Ovary (tissue), 9 donors: ENCODE results near the gene ASIC4. TPM values are rescaled to one million over a fixed set of nuclear protein-coding genes. Genes with fewer than 3 reads are reported as not detected.

ENCODE experiments used
- DNase-seq, 5 donors: peaks; one replicate each; pipeline ENCODE4 v3.0.0-alpha.2; 2019 to 2020
- H3K27ac ChIP-seq, 2 donors: fragments of 200-600 bp; one replicate each; pipeline versions ENCODE4 v1.5.1 to v1.8.0; 2019 to 2022
- H3K27me3 ChIP-seq: fragments of 200-600 bp; one replicate; pipeline ENCODE4 v1.8.0; 2022
- H3K36me3 ChIP-seq: fragments of 200-600 bp; sonication (generic); one replicate; pipeline ENCODE4 v1.5.1; 2019
- H3K4me1 ChIP-seq: one replicate; pipeline ENCODE4 v1.8.1; 2013; ENCODE audit warnings: mild to moderate bottlenecking, moderate library complexity; ENCODE audit not compliant: insufficient read depth
- H3K4me3 ChIP-seq: fragments of 200-600 bp; sonication (generic); one replicate; pipeline ENCODE4 v1.5.1; 2017
- H3K9me3 ChIP-seq, 2 donors: fragments of 200-600 bp in 1 of 2; sonication (generic) in 1 of 2; one replicate each; pipeline versions ENCODE4 v1.5.1 to v1.8.1; 2013 to 2019; ENCODE audit warnings: mild to moderate bottlenecking in 1 of 2, moderate library complexity in 1 of 2
- EP300 ChIP-seq: sonication (generic); formaldehyde crosslinking; IDR thresholded peaks from one replicate; pipeline ENCODE4 v1.6.1; 2017; ENCODE audit warnings: antibody characterized with exemption
- POLR2A ChIP-seq: fragments of 450-650 bp; IDR thresholded peaks from one replicate; pipeline ENCODE4 v1.6.1; 2017; ENCODE audit warnings: antibody characterized with exemption, mild to moderate bottlenecking, moderate library complexity
- WGBS, 3 donors: extraction: QIAGEN DNeasy Blood & Tissue Kit in 1 of 3; methylation state at CpG; one replicate each; pipeline versions ENCODE4 v1.1.5 to v1.1.7; 2013 to 2017; 5-methylcytosine and 5-hydroxymethylcytosine counted together
- intact Hi-C, 4 donors: fragments of 100-400 bp; cut with DNase I; formaldehyde crosslinking; loops; one replicate each; pipeline versions ENCODE4 v1.11.0 to v1.15.1; 2022 to 2023
- polyA plus RNA-seq, 2 donors: library from polyadenylated mRNA; stranded (reverse); fragments of 200-250 nt in 1 of 2; fragments of 350-450 nt in 1 of 2; fragmentation: Illumina TruSeq in 1 of 2; extraction: RNeasy Lipid Tissue Mini Kit (QIAGEN cat#74804) in 1 of 2; gene quantifications; one replicate each; pipeline ENCODE4 v1.2.3, GENCODE V29; 2013 to 2014
- total RNA-seq, 7 donors: library from RNA; depleted of rRNA in 2 of 7; stranded (reverse); fragments of >200 nt in 2 of 7; fragmentation: NEBNext Ultra II Directional in 3 of 7; extraction: Animal tissue kit (Norgen Biotek cat#: 25700) in 3 of 7; gene quantifications; one replicate each; pipeline versions ENCODE4 v1.1.0 to v1.2.4, GENCODE V29; 2016 to 2023
- TF ChIP-seq, protein P1 (sequence below), 3 donors: fragments of 450-650 bp in 2 of 3; fragments of 200-600 bp in 1 of 3; IDR thresholded peaks; one replicate each; pipeline versions ENCODE4 v1.5.1 to v1.8.0; 2016 to 2022; ENCODE audit warnings: antibody characterized with exemption in 3 of 3, mild to moderate bottlenecking in 1 of 3
- donor health status: DM: no; HTN: no; CAD: no; lungs with moderate emphysema.
- donor health status: DM: no; HTN: no; CAD: no.
- donor health status: Bipolar disorder and iron deficiency.
- donor health status: DM: yes; HTN: yes; CAD: no.
- donor health status: DM: no; HTN: no; CAD: no.
- donor health status: DM: yes; HTN: yes; CAD: no.

The ASIC4 gene
- total and polyA plus RNA-seq, 9 donors: 0.05 to 0.28 (median 0.17) TPM; not detected in 5

DNA sequence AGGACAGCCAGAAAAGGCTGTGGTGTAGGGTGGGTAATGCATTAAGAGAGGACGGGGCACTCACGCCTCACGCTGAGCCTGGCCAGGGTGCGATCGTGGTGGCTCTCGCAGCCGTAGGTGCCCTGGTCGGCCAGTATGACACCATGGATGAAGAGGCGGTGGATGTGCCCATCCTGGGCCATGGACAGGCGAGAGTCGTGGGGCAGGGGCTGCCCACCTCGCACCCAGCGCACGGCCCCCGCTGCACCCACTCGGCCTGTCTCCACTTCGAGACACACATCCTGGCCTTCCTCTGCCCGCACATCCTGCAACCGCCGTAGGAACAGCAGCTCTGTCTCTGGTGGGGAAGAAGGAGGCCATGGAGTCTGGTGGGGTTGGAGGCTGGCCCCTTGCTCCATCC is 41.7 kb downstream of the ASIC4 start:
- H3K36me3 ChIP-seq: no peaks in the 10 kb centered on the region
- no peak overlapping the region for H3K27ac ChIP-seq
- DNase-seq: no peak
- 87 to 94% (median 92%) methylated on average over 20 of the region's 20 CpGs for WGBS, 3 donors
- no peak overlapping the region for H3K4me3 ChIP-seq
- intact Hi-C loops: loop anchor here in 2 of 4 donors (5.0 kb wide), 2 partner anchors 81 to 86 kb away; no protein-coding TSS in a partner anchor
- H3K9me3 ChIP-seq: no peaks in the 10 kb centered on the region
- TF ChIP-seq, protein P1, sequence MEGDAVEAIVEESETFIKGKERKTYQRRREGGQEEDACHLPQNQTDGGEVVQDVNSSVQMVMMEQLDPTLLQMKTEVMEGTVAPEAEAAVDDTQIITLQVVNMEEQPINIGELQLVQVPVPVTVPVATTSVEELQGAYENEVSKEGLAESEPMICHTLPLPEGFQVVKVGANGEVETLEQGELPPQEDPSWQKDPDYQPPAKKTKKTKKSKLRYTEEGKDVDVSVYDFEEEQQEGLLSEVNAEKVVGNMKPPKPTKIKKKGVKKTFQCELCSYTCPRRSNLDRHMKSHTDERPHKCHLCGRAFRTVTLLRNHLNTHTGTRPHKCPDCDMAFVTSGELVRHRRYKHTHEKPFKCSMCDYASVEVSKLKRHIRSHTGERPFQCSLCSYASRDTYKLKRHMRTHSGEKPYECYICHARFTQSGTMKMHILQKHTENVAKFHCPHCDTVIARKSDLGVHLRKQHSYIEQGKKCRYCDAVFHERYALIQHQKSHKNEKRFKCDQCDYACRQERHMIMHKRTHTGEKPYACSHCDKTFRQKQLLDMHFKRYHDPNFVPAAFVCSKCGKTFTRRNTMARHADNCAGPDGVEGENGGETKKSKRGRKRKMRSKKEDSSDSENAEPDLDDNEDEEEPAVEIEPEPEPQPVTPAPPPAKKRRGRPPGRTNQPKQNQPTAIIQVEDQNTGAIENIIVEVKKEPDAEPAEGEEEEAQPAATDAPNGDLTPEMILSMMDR (IDR thresholded peaks at IDR 0.05): no peak
- TF ChIP-seq EP300: no peak
- TF ChIP-seq POLR2A: no peak
- peaks cover 7% of the 10 kb centered on the region for H3K4me1 ChIP-seq
- no peaks in the 10 kb centered on the region for H3K27me3 ChIP-seq

DNA sequence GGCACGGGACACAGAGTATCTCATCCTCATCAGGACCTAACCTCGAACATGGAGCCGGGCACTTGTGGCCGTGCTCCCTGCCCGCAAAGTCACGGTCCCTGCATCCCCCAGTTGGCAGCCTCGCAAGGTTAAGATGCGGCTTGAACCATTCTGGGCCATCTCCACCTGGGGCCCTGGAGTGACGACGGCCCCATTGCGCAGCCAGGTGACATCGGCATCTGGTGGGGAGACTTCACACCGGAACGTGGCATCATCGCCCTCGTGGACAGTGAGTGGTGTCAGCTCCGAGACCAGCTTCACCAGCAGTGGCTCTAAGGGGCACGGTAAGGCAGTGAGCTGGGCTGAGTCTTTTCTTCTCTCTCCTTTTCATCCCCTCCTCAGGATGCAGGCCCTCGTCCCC is 42.1 kb downstream of the ASIC4 start:
- Histone ChIP-seq H3K4me1 (peaks cover 6% of the 10 kb centered on the region), H3K27me3 (no peaks in the 10 kb centered on the region), H3K36me3 (no peaks in the 10 kb centered on the region), H3K4me3 (no peak overlapping the region), H3K9me3 (no peaks in the 10 kb centered on the region), H3K27ac (no peak overlapping the region)
- intact Hi-C loops: loop anchor here in 2 of 4 donors (5.0 kb wide), 2 partner anchors 81 to 86 kb away; no protein-coding TSS in a partner anchor
- WGBS, 3 donors: 88 to 91% (median 90%) methylated on average over 19 of the region's 19 CpGs
- no peak for TF ChIP-seq POLR2A
- TF ChIP-seq, protein P1 (IDR thresholded peaks at IDR 0.05): no peak
- no peak for TF ChIP-seq EP300
- no peak for DNase-seq

DNA sequence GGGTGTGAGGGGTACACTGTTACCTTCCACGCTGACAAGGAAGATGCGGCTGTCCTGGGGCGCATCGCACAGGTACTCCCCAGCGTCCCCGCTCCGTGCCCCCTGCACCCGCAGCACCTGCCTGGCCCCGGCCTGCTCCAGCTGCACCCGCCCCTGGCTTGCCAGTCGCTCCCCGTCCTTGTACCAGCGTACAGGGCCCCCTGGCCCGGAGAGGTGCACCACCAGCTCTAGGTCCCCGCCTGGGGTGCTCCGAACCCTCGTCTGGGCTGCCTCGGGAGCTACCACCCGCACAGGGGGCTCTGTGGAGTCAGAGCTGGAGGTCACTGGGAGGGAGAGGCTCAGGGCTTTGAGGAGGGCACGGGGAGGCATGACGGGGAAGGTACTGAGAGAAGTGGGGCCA is 43.0 kb downstream of the ASIC4 start:
- DNase-seq: peak in 1 of 5 donors; percentile 49
- TF ChIP-seq POLR2A (no peak), EP300 (no peak)
- TF ChIP-seq, protein P1 (IDR thresholded peaks at IDR 0.05): no peak
- H3K4me3 ChIP-seq: no peak overlapping the region
- intact Hi-C loops: loop anchor here in 2 of 4 donors (5.0 kb wide), 2 partner anchors 80 to 85 kb away; no protein-coding TSS in a partner anchor
- H3K4me1 ChIP-seq: peaks cover 6% of the 10 kb centered on the region
- no peak overlapping the region for H3K27ac ChIP-seq
- H3K36me3 ChIP-seq: no peaks in the 10 kb centered on the region
- H3K27me3 ChIP-seq: no peaks in the 10 kb centered on the region
- 89 to 91% (median 90%) methylated on average over 21 of the region's 21 CpGs for WGBS, 3 donors
- no peaks in the 10 kb centered on the region for H3K9me3 ChIP-seq

DNA sequence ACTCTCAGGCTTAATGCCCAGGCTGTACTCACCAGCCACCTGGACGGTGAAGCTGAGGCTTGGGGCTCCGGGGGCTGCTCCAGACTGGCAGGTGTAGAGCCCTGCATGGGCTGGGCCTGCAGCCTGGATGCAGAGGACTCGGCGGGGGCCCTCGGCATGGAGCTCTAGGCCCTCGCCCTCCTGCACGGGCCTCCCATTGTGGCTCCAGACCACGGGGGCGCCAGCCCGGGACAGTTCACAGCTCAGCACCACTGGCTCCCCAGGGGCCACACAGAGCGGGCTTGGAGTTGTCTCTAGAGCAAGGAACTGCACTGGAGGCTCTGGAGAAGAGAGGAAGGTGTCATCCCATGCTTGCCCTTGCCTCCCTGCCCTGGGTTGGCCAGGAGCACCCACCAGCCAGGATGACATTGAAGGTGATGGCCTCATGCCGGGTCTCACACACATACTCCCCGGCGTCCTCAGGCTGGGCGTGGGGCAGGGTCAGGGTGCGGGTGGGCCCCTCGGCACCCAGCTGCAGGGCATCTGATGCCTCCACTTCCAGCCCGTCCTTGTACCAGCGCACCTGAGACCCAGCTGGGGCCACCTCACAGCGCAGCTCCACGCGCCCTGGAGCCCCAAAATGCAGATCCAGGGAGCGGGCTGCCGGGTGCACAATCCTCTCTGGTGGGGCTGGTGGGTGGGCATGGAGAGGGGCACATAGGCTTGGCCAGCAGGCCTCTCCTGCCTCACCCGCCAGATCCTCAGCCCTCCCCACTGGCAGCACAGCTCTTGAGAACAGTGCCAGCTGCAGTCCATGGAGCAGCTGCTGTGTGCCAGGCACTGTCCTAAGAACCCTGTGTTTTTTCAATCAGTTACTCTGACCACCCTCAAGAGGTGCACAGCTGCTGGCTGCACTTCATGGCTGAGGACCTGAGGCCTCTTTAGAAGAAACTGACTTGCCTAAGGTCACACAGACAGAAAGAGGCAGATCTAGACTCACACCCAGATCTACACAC is 43.8 kb downstream of the ASIC4 start:
- Histone ChIP-seq H3K4me1 (peaks cover 4% of the 10 kb centered on the region), H3K27ac (no peak overlapping the region), H3K27me3 (no peaks in the 10 kb centered on the region), H3K4me3 (no peak overlapping the region), H3K9me3 (no peaks in the 10 kb centered on the region), H3K36me3 (no peaks in the 10 kb centered on the region)
- intact Hi-C loops: loop anchor here in 2 of 4 donors (5.0 kb wide), 2 partner anchors 79 to 84 kb away; no protein-coding TSS in a partner anchor
- TF ChIP-seq EP300 (no peak), POLR2A (no peak)
- TF ChIP-seq, protein P1 (IDR thresholded peaks at IDR 0.05): no peak
- peak in 1 of 5 donors; percentile 44 for DNase-seq
- 86 to 92% (median 91%) methylated on average over 13 to 25 of the region's 25 CpGs for WGBS, 3 donors
